NCI-H510A (cell line): Measurements from ENCODE around the gene RPH3AL.
"Not testable (repeated sequence)": the region's sequence is repeated elsewhere in the genome, so short reads cannot be mapped to it uniquely, and the experiment has no call there.

ENCODE experiments used
- DNase-seq: peaks from one replicate; lab custom pipeline; 2025; lab: John Stamatoyannopoulos, UW

RPH3AL gene

DNA sequence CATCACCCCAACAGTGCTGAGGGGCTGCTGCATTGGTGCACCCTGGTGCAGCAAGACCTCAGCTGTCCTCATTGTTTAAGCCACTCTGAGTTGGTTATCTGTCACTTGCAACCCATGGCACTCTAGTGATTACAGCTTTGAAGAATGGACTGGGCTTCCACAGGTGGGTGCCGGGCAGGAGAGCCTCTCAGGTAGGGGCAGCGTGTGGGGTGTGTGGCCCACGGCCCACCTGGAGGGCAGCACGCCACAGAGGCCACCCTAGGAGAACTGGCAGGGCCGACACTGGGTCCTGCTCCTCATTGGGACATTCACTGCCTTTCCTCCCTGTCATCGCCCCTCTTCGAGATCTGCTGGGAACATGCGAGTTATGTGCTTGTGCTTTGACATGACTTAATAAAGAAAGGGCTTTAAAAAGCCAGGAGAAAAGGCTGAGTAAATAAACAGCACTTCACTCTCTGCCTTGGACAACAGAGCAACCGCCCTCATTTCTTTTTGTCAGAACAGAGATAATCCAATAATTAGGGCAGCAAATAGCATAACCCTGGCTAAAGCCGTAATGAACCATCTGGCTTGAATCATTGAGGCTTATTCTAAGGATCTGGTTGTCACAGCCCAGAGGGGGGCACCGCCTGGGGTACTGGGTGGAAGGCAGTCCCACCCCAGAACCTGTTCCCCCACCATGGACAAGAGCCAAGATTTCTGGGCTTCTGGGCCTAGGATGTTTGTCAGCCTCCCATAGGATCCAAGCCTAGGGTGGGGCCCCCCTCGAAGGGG lies 174.1 kb downstream of the RPH3AL start:
- DNase-seq, result no peak

DNA sequence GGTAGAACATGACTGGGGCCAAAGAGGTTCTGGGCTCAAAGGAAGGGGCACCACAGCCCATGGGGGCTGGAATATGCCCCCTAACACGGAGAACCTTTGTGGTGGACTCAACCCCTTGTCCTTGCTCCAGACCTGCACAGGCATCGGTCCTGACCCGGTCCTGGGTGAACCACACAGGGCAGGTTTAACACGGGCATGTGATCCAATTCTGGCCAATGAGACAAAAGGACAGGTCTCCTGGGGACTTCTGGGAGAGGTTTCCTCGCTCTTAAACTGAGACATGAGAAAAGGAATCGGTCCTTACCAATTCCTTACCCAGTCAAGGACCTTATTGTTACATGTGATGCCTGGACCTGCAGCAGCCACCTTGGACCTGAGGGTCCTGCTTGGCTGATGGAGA lies 174.8 kb downstream of the RPH3AL start:
- DNase-seq, result no peak

DNA sequence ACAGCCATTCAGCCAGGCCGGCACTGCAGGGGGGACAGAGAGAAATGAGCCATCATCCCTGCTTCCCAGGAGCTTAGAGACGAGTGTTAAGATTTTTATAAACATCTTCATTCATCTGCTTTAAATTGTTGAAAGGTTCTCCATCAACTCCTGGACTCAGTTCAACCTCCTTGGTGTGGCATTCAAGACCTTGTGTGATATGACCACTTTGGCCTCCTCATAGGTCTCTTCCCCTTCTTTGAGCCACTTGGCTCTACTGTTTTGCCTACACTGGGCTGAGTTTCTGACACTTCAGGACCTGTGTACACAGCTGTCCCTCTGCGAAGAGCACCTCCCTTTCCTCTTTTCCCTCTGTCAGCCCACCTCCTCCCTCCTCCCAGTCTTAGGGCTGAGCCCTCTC lies 175.5 kb downstream of the RPH3AL start:
- DNase-seq, result no peak

DNA sequence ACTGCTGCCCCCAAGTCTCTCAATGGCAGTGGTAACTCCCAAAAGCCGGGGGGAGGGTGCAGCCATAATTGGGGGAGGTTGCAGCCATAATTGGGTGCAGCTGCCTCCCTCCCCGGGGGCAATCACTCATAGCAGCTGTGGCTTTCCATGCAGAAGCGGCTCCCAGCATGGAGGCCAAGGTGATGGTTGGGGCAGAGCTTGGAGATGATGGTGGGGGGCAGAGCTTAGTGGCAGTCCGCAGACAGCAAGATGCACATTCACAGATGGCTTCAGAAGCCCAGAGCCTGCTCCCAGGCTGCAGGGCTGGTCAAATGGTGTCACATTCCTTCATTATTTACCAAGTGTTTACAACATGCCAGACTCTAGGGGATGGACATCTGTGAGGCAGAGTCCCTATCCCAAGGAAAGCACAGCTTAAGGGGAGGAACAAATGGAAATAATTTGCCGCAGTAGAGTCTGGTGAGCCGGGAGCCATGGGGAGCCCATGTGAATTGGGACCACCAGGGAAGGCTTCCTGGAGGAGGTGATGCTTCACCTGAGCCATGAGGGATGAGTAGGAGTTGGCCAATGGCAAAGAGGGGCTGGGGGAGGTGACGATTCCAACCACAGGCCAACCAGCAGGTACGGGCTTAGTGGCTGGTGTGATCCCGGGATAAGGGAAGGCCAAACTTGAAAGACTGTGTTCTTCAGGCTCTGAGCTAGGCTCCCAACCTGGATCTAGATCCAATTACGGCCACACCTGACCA lies 179.3 kb downstream of the RPH3AL start:
- DNase-seq, result no peak

DNA sequence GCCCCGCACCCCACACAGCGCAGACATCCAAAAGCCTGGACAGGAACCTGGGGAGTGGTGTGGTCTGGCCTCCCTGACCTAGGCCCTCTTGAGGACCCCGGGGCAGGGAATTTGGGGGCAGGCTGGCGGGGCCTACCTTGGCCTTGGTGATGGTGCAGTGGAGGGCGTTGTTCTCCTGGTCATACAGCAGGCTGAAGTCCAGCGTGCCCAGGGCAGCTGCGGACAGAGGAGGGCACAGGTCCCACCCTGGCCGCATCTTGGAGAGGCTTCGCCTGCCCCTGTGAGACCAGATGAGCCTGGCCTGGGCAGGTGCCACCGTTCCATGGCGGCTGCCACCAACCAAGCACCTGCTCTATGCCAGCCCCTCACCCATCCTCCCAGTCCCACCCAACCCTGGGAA lies 180.2 kb downstream of the RPH3AL start:
- DNase-seq, result no peak

DNA sequence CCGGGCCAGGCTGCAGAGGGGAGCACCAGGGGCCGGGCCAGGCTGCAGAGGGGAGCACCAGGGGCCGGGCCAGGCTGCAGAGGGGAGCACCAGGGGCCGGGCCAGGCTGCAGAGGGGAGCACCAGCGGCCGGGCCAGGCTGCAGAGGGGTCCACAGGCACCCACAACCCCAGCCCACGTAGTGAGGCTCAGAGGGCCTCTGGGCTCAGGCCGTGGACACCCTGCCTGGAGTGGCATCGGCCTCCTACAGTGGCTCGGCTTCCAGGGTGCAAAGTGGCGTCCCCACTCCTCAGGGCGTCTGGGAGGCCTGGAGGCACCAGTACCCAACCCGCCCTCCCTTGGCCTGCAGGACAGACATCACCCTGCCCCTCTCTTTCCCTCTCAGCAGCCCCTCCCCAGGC lies 180.7 kb downstream of the RPH3AL start:
- DNase-seq, result no peak

DNA sequence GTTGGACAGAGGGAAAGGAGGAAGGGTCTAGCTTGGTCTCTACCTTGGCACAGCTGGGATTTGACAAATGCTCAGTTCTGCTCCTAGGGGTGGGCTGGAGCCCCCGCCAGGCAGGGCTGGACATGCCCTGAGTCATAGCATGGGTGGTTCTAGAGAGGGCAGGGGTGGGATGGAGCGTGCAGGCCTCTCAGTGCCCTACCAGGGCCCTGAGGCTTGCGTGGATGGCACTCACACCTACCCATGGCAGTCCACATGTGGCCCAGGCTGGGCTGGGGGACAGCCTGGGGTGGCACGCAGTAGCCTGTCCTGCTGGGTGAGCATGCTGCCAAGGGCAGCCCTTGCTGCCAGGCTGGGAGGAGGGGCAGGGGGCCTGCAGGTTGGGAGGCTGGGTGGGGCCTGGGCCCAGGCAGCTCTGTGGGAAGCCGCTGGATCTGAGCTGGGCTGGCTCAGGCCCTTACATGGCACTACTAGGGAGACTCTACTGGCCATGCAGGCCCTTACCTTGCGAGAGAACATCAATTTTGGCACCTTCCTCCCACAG lies 182.4 kb downstream of the RPH3AL start:
- DNase-seq, result no peak

DNA sequence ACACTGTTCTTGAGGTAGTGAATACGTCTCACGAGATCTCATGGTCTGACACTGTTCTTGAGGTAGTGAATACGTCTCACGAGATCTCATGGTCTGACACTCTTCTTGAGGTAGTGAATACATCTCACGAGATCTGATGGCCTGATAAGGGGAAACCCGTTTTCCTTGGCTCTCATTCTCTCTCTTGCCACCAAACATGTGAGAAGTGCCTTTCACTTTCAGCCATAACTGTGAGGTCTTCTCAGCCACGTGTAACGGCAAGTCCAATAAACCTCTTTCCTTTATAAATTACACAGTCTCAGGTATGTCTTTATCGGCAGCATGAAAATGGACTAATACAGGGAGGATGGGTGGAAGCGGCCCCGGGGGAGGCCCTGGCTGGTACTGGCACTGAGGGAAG lies 184.0 kb downstream of the RPH3AL start:
- DNase-seq, result not testable (repeated sequence)

DNA sequence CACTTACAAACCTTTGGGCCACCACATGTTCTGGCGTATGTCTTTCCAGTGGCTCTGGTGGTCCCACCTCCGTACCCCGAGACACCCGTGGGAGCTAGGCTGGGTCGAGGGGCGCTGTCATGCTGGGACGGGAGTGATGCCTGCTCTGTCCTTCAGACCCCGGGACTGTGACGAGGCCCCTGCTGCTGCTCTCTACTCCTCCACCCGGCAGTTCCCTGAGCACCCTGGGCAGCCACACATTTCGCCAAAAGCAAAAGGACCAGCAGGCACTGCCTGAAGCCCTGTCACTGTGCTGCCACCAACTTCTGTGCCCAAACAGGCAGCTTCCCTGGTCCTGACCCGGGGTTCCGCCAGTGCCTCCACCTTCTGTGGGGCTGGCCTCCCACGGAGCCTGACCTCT lies 186.7 kb downstream of the RPH3AL start:
- no peak for DNase-seq

DNA sequence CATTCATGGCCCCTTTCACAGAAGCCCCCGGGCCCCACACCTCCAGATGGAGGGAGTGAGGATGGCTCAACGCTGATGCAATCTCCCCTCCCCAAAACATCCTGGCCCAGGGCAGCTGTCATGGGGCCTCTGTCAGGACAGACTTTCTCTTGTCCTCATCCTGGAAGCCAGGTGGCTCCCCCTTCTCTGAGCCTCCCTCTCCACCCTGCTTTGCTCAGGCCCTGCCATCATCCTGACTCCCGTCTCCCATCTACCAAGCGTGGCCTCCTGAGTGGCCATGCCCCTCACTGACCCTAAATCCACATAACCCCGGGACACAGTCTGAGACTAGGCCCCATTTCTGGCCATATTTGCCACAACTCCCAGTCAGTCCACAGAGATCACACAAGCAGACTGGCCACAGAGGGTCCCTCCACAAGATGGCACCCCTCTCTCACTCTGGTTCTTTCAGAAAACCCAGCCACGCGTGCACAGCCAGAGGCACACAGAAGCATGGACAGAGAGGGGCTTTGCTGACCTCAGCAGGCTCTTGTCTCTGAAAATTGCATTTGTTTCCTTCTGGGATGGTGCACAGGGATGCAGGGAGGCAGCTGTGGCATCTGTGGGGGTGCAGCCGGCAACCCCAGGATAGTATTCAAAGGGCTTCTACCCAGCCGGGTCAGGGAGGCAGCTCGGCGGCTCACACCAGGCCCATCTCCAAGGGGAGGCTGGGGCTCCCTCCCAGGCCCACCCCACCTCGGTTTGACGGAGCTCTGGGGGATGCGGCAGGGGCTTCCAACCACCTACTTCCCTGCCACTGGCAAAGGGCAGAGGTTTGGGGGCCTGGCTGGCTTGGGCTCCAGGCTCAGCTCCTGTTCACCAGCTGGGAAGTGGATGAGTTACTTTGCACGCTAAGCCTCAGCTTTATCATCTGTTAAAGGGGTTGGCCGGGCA lies 188.0 kb downstream of the RPH3AL start:
- no peak for DNase-seq

DNA sequence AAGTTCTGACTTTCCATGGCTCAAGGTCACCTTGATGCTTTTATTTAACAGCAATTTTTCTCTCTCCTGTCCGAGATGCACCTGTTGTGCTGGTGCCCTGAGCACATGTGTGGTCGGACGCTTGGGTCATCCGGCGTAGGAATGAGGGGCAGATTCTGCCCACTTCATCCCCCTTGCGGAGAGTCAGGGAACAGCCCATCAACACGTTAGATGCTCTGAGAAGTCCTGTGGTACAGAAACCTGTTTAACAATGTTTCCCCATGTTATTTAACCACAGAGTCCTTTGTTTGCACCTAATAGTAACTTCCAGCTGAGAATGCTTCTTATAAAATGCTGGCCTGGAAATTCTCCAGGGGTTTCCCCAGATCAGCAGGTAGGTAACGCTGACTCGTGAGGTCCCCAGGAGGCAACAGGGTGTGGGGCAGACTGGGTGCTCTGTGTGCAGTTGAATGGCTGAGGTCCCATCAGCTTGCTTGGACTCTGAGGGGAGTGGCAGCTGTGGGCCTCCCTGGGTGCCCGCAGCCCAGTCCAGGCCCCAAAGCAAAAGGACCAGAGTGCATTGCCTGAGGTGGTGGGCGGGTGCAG lies 189.0 kb downstream of the RPH3AL start:
- no peak for DNase-seq

DNA sequence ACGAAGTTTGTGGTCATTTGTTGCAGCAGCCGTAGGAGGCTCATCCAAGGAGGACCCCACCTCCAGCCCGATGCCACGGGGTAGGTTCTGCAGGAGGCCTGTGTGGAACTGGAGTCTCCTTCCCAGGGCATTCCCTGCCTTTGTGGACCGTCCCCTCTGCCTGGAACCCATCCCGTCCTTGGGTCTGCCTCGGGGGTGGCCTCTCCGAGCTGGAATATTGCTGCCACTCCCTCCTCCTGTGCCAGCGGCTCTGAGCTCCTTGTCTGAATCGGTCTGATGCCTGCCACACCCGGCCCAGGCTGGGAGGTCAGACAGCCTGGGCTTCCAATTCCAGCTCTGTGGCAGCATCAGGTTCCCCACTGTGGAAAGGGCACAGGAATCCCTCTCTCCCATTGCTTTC lies 189.9 kb downstream of the RPH3AL start:
- no peak for DNase-seq
